Embryonic facial prominence (tissue), 1 donor: ENCODE results near the gene GDF3.
"Not testable (repeated sequence)": the region's sequence is repeated elsewhere in the genome, so short reads cannot be mapped to it uniquely, and the experiment has no call there.

Source experiments
- DNase-seq: peaks from one replicate; pipeline ENCODE4 v3.0.0-alpha.2; 2016; ENCODE audit errors: extremely low spot score

The GDF3 gene

DNA sequence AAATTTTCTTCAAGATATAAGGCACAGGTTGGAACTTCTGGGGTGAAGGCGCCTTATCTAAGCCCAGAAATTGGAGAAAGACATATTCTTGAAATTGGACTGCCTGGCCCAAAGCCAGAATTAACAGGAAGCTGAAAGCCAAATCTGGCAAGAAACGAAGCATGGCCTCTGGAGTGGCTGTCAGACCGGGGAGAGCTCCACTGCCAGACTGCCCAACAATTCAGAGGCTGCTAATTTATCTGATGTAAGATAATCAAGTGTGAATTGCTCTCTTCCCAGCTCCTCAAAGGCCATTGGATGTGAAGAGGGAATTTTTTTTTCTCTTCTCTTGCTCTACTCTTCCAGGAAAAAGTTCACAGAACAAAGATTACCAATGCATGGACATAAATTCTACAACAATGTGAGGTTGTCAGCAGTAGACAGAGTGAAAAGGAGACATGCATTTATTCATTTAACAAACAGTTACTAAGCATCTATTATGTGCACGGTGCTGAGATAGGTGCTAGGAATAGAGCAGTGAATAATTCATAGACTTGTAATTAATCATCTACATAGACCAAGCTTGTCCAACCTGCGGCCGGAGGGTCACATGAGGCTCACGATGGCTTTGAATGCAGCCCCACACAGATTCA is at the start of gene GDF3:
Gene GDF3, minus strand, starts transcription at position 210 of the 632 bp plus-strand sequence. Its CDS starts 47 bp downstream, at position 163.
- no peak for DNase-seq

DNA sequence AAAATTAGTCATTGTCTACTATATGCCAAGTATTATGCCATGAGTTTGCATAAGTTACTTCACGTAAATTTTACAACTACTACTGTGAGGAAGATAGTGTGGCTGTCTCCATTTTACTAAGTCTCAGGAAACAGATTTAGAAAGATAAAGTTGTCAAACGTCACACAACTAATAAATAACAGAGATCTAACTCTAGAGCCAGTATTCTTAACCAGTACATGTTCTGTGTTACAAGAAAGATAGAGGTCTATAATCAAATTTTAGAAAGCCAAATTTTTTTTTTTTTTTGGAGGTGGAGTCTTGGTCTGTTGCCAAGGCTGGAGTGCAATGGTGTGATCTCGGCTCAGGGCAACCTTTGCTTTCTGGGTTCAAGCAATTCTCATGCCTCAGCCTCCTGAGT is 37.4 kb upstream of the GDF3 start:
- no peak for DNase-seq

DNA sequence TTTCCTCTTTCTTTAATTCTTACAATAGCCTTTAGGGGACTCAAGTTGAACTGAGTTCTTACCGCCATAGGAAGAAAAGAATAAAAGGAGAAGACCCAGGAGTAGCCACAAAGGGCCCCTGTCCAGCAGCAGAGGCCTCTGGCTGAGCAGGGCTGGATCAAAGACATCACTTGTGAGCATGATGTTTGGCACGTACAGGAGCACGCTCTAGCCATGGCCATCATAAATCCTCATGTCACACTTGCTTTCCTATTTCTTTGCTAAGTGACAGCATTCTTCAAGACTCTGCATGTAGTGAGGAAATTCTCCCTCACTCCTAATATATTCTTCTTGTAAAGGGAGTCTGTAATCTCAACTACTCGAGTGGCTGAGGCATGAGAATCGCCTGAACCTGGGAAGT is 35.9 kb upstream of the GDF3 start:
- no peak for DNase-seq

DNA sequence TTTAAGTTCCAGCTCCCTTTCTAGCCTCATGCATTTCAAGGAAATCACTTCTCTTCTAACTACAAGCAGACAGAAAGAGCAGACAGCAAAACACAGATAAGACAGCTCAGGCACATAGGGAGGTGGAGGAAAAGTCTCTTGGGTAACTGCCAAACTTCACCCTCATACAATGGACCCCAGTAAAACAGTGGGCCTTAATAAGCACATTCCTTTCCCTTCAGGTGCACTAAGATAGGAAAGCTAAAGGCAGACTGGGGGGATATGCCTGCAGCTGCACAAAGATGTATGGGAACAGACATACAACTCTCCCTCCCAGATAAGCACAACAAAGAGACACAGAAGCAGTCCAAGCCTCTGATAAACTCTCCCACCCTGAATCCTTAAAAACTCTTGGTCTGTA is 35.4 kb upstream of the GDF3 start:
- not testable (repeated sequence) for DNase-seq

DNA sequence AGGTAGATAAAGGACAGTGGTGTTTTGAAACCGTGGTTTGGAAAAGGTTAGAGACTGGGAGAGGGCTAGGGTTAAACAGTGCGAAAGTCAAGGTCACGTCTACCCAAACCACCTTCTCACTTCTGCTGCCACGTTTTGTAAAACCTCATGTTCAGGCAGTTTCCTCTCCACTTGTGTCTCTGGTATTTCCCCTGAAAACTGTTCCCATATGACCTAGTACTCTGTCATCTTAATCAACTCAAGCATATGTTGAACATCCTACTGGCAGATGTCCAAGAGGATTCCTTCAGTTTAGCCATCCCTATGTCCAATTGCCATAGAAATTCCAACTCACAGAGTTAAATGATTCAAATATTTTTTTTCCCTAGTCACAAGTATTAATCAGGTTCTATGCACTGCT is 34.2 kb upstream of the GDF3 start:
- DNase-seq: no peak

DNA sequence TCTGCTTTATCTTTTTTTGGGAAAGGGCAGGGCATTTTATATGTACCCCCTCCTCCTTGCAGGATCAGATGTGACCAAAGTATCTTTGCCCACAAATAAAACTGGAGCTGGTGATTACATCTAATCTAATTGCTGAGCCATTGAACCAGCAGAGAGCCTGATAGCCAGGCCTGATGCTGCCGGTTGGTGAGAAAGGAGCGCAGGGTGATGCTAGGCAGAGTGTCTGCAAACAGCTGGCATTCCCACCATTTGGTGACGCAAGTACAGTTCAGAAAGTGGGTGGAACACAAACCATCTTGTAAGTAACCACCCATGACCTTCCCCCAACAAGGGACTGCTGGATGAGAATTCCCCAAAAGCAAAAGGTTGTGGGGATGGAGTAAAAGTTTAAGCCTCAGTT is 28.4 kb upstream of the GDF3 start:
- DNase-seq: no peak

DNA sequence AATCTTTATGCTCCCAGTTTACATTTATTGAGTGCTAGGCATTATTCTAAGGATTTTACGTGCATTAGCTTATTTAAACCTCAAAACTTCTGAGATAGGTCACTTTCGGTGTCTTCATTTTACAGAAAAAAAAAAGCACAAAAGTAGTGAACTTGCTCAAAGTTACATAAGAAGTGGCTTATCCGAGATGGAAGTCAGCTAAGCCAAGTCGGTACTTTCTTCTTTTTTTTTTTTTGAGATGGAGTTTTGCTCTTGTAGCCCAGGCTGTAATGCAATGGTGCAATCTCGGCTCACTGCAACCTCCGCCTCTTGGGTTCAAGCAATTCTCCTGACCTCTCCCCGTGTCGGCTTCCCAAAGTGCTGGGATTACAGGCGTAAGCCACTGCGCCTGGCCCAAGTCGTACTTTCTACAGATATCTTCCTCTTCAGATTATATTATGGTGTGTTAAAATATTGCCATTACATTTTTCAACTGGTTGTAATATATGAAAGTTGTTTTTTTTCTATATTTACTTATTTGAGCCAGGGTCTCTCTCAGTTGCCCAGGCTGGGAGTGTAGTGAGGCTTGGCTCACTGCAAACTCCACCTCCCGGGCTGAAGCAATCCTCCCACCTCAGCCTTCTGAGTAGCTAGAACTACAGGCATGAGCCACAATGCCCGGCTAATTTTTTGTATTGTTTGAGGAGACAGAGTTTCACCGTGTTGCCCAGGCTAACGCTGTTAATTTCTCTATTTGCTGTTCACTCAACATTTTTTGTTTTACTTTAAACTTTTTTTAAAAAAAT is 24.6 kb upstream of the GDF3 start:
- DNase-seq: no peak

DNA sequence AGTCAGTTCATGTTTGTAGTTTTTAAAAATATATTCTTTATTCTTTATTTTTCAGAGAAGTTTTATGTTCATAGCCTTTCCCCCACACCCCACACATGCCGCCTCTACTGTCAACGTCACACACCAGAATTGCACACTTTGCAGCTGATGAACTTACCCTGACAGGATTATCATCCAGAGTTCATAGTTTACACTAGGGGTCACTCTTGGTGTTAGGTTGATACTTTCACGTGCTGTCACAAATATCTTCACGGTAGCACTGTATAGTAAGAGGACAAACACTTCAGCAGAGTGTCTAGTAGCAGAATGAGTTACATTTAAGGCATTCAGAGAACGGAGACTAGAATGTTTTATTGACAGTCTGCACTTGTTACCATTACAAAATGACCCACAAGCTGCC is 20.8 kb upstream of the GDF3 start:
- DNase-seq: no peak

DNA sequence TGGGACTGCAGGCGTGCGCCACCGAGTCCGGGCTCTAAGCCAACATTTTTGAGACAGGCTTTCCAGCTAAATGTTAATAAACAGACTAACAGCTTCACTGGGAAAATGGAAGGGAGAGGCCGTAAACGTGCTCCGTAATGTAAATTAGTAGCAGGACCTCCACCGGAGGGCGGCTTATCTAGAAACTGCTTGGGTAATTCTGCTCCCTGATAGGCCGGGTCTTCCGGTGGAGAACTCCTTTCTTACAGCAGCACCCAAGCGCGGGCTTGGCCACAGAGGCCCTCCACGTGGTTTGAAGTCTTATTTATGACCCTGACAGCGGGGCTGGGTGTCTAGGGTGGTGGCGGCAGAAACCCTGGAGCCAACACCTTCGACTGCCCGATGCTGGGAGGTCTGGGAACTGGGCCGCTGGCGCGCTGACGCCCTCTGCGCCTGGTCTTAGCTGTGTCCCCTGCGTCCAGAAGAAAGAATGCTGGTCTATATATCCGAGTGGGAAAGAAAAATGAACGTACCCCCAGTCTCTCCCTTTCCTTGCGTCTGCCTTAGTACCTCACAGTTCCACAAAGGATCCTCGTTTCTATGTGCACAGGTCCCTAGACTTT is 17.4 kb upstream of the GDF3 start:
- DNase-seq: no peak

DNA sequence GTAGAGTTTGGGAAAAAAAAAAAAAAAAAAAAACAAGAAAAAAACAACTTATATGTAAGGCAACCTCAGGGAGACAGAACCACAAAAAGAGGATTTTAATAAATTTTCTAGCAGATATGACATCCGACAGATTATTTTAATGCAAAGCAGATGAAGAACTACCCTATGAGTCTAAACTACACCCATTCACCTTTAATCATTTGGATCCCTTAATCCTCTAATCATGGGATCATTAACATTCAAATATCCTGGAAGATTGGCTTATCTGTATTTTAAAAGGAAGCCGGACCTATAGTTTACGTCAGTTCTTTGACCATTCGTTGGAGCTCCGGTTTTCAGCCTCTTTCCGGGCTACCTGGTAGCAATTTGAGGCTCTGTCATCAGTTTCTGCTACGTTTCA is 15.6 kb upstream of the GDF3 start, which contains the start of gene DPPA3:
Gene DPPA3, plus strand, starts transcription at position 301 of the 400 bp plus-strand sequence. CDS start 138 bp downstream, outside the sequence.
- no peak for DNase-seq

DNA sequence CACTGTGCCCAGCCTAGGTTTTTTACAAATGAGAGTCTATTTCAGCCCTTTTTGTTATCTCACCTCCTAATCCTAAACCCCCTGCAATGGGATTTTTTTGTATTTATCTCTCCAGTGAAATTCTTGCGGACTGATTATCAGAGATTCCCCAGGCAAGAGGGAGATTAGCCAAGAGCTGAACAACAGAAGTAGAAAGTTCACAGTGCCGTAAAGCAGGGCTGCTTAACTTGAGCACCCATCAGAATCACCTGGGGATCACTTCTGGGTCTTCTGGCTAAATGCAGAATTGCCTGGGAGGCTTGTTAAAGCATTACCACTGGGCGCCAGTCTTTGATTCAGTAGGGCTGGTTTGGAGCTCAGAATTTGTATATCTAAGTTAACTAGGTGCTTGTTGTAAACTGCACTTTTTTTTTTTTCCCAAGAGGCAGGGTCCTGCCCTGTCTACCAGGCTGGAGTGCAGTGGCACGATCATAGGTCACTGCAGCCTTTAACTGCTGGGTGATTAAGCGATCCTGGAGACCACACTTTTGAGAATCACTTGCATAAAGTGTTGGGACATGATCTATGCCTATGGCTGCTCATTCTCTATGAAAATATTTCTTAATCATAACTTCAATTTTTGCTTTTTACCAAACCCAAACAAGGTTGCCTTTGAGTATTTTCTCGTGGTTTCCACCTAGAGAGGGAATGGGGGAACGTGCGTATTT is 14.5 kb upstream of the GDF3 start:
- no peak for DNase-seq

DNA sequence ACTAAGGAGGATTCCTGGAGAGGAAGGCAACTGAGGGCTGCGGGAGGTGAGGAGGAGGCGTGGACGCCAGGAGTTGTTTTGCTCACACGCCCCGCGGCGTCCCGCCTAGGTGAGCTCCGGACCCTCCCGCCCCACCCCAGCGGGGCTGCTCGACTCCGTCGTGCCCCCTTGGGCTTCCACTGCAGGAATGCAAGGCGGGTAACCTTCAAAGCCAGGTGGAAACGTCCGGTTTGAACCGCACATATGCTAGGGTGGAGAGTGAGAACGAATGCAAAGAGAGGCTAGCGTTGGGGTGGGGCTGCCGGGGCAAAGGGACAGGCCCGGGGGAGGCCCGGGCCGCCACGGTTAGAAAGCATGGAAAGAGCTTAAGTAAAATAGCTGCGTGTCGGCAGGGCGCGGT is 10.3 kb upstream of the GDF3 start:
- DNase-seq: no peak

DNA sequence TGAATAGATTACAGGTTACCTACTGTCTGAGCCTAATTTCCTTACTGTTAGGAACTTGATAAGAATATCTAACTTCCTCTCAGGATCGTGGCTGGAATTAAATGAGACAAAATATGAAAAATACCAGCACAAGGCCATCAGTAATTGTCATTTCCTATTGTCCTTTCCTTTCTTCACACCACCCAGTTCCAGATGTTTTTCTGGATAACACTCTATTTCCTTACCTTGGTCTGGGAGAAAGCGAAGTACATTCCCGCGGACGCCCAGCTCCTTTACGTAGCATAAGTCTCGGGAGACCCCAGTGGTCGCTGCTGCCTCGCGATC is 376 bp downstream of the GDF3 start:
- DNase-seq: no peak

DNA sequence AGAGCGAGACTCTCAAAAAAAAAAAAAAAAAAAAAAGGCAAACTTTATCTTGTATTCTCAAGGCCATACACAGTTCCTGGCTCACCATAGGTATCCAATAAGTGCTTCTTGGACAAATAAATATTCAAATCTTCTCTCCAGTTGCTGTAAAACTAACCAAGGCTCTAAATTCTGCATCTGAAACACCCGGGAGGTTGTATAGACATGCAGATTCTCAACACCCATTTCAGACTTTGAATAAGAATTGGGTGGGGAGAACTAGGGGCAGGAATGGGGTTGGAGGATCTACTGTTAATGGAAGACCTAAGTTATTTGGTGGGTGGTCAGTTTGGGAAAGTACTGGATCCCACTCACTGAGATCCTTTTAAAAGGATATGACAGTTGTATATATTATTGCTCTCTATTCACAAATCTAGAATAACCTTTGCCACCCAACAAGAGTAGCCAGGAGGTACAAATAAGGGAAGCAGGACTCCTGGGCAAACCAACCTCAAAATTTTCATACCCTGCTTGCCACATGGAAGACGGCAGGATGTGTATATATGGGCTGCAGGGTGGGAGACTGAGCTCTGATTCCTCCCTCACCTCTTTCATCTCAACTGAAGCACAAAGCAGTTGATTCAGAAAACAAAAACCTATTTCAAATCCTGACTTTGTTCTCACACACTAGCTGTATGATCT is 879 bp downstream of the GDF3 start:
- DNase-seq: no peak

DNA sequence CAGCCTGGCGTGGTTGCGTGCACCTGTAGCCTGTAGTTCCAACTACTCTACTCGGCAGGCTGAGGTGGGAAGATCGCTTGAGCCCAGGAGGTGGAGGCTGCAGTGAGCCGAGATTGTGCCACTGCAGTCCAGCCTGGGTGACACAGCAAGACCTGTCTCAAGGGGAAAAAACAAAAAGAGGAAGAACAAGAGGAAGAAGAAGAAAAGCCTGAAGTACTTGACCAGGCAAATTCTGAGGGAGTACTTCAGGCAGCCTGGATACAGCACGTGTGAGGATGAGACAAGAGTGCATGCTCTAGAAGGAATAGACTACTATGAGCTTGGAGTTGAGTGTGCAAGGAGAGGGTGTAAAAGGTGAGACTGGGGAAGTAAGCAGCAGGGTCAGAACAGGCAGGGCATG is 1.8 kb downstream of the GDF3 start:
- DNase-seq: no peak

DNA sequence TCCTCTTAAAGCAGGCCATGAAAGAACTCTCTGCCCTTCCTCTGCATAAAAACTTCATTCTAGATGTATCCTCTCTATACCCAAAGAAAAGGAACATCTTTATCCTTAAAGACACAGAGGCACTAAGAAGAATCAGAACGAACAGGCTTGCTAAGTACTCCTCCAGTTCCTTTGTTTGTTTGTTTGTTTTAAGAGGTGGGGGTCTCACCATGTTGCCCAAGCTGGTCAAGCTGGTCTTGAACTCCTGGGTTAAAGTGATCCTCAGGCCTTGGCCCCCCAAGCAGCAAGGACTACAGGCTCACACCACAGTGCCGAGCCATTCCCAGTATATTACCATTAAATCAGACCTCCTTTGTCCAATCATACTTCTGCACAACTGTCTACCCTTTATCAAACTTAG is 14.0 kb downstream of the GDF3 start:
- no peak for DNase-seq

DNA sequence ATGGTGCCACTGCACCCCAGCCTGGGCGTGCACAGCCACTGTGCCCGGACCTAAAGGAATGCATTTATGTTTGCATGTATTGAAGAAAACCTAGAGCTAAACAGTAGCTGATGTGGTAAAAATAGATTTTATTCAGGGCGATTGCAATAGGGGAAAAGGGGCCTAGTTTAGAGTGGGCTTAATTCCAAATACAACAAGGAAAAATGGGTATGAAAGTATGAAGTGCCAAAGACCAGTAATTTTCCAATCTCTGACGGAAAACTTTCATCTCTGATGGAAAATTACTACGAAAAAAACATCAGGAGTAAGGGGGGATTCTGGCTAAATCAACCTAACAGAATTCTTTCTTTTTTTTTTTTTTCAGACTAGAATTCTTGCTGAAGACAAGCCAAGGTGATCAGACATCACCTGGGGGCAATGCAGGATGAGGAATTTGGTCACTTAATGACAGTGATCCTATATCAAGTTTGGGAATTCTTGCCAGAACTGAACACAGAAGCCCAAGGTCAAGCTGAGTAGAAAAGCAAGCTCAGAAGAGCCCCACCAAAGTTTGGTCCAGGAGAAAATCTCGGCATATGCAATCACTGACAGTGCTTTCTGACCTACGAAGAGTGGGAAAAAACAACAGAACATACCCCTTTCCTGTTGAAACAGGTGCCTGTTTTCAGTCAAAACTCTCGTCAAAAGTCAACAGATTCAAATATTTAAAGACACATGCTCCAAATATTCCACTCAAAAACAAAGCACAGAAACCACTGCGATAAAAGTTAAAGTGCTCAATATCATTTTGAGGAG is 16.1 kb downstream of the GDF3 start:
- no peak for DNase-seq

DNA sequence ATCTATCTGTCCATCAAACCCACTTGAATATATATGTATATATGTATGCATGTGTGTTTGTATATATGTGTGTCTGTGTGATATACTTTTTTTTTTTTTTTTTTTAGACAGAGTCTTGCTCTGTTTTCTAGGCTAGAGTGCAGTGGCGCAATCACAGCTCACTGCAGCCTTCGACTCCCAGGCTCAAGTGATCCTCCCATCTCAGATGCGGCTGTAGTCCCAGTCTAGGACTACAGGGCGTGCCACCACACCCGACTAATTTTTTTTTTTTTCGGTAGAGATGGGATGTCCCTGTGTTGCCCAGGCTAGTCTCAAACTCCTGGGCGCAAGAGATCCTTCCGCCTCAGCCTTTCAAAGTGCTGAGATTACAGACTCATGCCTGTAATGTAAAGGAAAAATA is 16.8 kb downstream of the GDF3 start:
- DNase-seq: no peak

DNA sequence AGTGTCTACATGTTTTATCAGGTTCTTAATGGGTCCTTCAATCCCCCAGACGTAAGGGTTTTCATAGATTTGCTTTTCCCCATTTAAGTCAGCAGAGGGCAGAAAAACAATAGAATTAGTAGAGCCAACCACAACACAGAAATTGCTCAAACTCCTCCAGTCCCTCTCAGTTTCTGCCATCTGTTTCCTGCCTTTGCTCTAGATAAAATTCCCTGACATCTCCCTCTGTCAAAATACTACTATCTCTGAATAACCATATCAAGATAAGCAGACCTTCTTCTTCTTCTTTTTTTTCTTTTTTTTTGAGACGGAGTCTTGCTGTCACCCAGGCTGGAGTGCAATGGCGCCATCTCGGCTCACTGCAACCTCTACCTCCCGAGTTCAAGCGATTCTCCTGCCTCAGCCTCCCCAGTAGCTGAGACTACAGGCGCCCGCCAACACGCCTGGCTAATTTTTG is 18.1 kb downstream of the GDF3 start:
- not testable (repeated sequence) for DNase-seq

DNA sequence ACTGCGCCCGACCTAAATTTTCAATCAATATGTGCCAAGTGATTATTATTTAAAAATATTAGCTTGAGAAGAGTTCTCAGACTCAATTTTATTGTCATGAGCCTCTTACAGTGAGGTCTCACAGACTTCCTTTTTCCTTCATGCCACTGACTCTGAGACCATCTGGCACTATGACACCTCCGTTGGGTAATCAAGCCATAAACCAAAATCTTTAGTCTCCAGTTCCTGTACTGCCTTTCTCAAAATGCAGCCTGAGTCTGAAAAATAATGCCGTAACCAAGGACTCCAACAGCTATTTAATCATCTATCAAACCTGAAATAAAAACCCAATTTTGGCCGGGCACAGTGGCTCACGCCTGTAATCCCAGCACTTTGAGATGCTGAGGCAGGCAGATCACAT is 20.1 kb downstream of the GDF3 start:
- not testable (repeated sequence) for DNase-seq

DNA sequence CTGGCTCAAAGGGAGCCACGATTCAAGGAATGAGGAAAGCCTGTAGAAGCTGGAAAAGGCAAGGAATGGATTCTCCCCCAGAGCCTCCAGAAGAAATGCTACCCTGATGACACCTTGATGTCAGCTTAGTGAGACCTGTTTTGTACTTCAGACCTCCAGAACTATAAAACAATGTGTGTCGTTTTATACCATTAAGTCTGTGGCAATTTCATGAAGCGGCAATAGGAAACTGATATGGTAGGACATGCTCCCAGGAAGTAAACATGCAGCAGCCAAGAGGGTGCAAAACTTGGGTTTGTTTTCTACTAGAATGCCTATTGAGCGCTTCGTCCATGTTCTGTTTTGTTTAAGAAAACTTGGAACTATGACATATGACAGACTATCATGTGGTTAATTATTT is 27.4 kb downstream of the GDF3 start:
- no peak for DNase-seq
